NCI-H526 (cell line): ENCODE data around the gene SH2D2A.

Experiments used
- DNase-seq, 2 experiments: peaks; one replicate each; lab custom pipeline; 2025; lab: John Stamatoyannopoulos, UW

Gene SH2D2A

DNA sequence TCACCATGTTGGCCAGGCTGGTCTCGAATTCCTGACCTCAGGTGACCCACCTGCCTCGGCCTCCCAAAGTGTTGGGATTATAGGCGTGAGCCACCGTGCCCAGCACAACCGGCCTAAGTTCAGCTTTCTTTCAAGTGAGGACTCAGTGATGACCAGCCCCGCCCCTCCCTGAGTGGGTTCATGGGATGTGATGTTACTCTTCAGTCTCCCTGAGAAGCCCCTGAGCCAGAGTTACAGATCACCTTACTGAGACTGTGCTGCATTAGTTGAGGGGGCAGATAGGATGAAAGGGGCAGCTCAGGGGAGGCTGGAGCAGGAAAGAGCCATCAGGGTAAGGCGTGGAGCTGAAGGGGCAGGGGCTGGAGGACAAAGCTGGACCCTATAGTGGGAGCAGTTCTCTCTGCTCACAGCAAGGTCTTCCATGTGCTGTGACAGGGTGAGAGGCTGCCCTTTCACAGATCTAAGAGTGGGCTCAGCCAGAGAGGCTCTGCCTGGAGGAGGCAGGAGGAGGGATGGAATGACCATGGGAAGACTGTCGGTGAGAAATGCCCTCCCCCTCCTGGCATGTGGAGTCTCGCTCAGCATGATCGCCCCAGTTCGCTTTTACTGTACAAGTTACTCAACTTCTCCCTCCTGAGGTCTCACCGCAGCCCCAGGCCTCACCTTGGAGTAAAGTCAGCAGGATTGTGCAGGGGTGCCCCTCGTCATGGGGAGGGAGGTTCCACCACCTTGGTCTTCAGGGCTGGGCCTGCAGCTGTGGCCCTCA lies 13.4 kb downstream of the SH2D2A start:
- no peak for DNase-seq

DNA sequence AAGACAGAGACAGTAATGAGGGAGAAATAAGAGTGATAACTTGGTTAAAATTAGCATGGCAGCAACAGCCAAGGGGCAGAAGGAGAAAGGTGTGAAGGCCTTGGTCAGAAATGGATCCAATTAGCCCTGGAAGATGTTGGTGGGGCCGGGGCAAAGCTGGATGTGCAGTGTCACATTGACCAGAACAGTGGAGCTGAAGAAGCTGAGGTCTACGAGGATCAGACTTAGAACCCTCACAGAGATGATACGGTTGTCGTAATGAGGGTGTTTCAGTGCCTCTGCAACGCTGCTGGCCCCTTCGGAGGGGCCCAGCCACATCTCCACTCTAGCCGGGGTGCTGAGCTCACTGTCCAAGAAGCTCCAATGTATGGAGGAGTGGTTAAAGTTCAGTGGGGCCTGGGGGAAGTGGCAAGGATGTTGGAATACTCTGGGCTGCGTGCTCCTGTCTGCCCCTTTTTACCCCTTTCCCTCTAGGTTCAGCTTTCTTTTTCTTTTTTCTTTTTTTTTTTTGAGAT lies 14.2 kb downstream of the SH2D2A start:
- DNase-seq = no peak

DNA sequence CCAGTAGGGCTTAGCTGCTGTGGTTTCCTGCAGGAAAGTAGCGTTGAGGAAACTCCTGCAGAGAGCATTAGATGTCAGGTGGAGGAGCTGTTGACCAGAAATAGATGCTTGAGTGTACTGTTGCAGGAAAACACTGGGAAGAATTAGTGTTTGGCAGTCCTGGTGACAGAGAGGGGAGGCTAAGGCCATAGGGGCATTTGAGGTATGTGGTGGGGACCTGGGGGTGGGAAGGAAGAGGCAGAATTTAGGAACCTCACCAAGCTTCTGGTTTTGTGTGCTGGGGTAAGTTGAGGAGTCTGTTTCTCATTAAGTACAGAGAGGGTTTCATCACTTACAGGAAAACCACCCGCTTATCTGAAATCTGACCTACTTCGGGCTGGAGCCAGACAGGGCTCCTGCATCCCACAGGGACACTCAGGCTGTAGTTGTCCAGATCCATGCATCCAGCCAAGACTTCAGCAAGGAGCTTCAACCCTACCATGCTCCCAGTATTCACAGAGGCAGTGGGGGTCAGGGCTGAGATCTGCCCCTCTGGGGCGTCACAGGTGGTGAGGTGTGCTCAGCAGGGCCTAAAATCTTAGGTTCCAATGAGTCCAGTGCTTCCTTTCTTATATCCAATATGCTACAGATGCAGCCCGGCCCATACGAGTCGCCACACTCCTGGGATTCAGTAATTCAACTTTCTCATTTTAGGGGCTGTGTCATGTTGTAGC lies 15.1 kb downstream of the SH2D2A start:
- DNase-seq = no peak

DNA sequence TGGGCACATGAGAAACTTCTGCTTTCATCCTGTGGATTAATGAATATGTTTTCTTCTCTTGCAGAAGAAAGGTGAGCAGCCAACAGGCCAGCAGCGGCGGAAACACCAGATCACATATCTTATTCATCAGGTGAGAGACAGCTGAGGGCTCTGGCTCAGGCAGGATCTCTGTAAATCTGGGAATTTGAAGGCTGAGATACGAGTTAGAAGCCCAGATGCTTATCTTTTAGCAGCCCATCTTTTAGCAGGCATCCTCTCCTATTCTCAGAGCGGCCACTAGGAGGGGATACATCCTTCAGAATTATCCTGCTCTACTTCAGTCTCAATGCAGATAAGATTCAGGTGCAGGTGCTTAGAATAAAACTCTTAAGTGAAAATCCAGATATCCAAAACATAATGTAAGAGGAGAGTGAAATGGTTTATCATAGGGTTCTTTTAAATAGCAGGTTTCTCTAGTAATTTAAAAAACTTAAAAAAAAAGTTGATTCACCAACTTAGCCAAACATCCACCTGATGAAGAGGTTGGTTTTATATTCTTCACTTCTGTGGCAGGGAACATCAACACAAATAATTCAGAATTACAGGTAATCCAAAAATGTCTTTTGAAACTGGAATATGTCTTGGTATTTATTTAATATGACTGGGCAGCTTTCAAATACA lies 19.3 kb downstream of the SH2D2A start:
- DNase-seq = peak; percentile 63 to 90

DNA sequence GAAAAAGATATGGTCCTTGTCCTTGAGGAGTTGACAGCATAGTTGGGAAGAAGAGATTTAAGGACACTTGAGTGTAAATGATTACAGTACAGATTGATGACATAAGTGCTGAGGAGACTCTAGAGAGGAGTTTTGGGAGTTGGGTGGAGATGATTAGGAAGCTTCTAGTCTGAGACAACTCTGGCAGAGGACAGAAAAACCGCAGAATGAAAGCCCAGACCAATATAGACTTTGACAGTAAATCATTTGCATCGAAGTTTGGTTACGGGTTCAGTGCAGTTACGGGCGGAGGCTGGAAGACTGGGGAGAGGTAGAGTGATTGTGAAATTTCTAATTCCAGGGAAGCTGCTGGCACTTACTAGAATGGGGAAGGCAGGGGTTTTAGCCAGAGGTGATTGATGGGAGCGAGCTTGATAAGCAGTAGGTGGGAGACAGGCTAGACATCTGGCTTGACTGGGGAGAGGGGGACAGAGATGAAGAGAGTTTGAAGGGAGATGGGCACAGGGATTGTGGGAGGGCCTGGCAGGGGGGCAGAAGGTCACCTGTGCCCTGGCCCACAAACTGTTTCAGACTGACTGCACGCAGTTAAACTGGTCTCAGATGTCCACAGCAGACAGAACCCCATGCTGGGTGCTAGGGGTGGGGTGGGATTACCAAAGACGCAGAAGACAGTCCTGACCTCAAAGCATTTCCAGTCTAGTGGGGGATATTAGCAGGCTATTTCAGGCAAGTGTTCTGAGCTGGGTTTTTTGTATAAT lies 20.1 kb downstream of the SH2D2A start:
- peak; percentile 50 to 82 for DNase-seq

GRCh38 chr1:156795787-156796186 lies 20.9 kb downstream of the SH2D2A start:
- peak in 1 of 2 experiments; percentile 34 for DNase-seq

GRCh38 chr1:156795374-156795733 lies 21.3 kb downstream of the SH2D2A start:
- no peak for DNase-seq

DNA sequence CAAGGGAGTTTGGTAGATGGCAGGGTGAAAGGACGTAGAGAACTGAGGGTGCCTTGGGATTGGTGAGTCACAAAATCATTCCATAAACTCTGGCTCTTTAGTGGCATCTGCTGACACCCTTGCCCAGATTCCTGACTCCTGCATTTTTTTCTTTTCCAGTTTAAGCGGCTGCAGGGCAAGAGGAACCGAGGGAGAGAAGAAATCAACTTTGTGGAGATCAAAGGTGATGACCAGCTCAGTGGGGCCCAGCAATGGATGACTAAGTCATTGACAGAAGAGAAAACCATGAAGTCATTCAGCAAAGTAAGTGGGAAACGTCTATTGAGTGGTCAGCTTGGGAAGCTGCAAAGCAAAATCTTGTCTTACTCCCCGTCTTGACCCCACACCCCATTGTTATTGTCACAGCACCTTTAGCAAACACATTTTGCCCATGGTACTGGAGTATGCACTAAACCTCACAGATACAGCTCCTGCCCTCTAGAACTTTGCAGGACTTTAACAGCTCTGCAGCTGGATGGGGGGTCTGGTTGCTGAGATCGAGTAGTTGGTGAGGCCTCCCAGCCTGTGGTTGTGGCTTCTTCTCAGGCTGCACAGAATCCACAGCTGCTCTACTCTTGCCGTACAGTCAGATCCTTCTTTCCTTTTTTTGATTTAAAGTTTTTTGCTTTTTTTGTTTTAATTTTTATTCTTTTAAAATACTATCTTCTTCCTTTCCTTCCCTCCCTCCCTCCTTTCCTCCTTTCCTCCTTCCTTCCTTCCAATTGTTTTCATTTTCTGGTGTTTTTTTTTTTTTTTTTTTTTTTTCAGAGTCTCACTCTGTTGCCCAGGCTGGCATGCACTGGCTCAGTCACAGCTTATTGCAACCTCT lies 21.9 kb downstream of the SH2D2A start:
- DNase-seq = no peak

DNA sequence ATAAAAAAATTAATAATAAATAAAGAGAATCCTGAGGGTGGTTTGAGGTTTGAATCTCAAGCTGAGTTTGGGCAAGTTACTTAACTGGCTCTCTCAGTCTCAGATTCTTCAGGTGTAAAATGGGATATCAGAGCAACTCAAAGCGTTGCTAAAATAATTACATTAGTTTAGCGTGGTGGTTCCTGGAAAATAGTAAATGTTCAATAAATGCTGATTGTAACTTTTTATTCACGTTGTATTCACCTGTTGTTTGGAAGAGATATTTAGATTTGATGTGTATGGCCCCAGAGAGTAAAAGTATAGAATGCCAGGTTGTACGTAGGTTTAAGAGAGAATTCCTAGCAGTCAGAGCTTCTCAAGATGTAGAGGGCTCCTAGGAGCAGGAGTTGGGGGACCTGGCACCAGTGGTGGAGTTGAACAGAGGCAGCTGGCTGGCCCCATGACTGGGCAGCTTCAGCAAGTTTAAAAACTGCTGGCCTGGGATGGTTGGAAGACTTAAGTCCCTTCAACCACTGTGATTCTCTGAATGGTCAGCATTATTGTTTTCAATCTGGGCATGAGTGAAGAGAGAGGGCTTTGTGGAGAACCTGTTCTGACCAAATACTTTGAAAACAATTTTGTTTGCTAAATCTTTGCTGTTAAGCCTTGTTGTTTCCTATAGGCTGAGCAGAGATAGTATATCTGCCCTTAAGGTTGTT lies 26.9 kb downstream of the SH2D2A start:
- no peak for DNase-seq

DNA sequence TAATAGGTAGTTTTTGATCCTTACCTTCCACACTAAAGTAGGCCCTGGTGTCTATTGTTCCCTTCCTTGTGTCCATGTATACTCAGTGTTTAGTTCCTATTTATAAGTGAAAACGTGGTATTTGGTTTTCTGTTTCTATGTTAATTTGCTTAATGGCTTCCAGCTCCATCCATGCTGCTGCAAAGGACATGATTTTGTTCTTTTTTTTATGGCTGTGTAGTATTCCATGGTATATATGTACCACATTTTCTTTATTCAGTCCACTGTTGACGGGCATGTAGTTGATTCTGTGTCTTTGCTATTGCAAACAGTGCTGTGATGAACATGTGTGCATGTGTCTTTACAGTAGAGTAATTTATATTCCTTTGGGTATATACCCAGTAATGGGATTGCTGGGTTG lies 28.5 kb downstream of the SH2D2A start:
- DNase-seq = no peak

DNA sequence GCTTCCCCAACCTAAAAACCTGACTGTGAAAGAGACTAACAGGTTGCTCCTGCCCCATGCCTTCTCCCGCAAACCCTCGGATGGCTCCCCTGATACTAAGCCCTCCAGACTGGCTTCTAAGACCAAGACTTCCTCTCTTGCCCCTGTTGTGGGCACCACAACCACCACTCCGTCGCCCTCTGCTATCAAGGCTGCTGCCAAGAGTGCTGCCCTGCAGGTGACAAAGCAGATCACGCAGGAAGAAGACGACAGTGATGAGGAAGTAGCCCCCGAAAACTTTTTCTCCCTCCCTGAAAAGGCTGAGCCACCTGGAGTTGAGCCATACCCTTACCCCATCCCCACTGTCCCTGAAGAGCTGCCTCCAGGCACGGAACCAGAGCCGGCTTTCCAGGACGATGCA lies 30.0 kb downstream of the SH2D2A start:
- no peak for DNase-seq

- DNase-seq = no peak
Observed at GRCh38 chr1:156785458-156785857, 31.2 kb downstream of the SH2D2A start.

DNA sequence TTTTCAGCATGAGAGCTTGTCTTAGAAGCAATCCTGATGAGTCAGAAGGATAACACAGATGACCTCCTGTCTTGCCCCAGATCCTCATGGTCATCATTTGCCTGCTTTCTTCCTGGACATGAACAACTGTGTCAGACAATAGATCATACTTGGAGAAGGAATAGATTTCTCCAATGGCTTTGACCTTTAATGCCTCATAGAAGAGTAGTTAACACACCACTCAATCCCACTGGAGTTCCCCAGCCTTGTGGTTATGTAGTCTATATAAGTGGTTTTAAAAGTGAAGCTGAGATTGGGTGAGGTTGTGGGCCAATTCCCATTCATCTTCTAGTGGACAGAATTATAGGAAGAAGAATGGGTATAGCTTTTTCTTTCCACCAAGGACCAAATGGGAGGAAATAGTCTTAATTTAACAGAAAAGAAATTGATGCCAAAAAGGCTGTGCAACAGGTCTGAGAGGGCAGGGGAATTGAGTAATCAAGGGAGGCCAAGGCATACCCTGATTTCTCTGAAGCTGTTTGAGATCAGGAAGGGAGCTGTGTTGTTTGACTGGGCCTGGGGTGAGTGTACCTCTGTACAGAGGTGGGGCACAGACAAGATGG lies 35.0 kb downstream of the SH2D2A start:
- no peak for DNase-seq

DNA sequence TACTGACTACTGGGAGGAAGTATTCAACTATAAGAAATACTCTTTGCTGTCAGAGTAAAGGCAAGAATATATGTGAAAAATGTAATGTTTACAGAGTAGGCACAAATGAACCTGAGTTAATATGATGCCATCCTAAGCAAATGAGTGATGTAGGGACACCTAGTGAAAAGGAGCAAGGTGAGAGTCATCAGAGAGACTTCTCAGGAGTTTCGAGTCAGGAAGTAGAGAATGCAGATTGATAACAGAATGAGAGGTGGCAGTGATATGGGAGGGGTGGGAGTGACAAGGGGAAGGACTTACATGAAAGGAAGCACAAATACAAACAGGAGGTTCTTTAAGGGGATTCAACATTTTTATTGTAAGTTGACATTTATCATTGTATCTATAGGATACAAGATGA lies 39.1 kb downstream of the SH2D2A start:
- no peak for DNase-seq

GRCh38 chr1:156776942-156777341 lies 39.7 kb downstream of the SH2D2A start:
- no peak for DNase-seq

- no peak for DNase-seq
Observed at GRCh38 chr1:156775799-156776198, 40.8 kb downstream of the SH2D2A start.

GRCh38 chr1:156773607-156774006 lies 43.0 kb downstream of the SH2D2A start:
- DNase-seq = peak in 1 of 2 experiments; percentile 19

- no peak for DNase-seq
Observed at GRCh38 chr1:156772728-156773497, 43.7 kb downstream of the SH2D2A start.

- DNase-seq = no peak
Observed at GRCh38 chr1:156772222-156772621, 44.4 kb downstream of the SH2D2A start.
